HG02870 (cell line): Measurements from ENCODE around the gene LSM8.
"Not testable (repeated sequence)": the region's sequence is repeated elsewhere in the genome, so short reads cannot be mapped to it uniquely, and the experiment has no call there.

Experiments
- ATAC-seq: cut with Tn5 transposase; IDR thresholded peaks from one replicate; pipeline ENCODE4 v1.9.1; 2021; ENCODE audit warnings: mild to moderate bottlenecking, moderate library complexity; ENCODE audit not compliant: unreplicated experiment

Gene LSM8

DNA sequence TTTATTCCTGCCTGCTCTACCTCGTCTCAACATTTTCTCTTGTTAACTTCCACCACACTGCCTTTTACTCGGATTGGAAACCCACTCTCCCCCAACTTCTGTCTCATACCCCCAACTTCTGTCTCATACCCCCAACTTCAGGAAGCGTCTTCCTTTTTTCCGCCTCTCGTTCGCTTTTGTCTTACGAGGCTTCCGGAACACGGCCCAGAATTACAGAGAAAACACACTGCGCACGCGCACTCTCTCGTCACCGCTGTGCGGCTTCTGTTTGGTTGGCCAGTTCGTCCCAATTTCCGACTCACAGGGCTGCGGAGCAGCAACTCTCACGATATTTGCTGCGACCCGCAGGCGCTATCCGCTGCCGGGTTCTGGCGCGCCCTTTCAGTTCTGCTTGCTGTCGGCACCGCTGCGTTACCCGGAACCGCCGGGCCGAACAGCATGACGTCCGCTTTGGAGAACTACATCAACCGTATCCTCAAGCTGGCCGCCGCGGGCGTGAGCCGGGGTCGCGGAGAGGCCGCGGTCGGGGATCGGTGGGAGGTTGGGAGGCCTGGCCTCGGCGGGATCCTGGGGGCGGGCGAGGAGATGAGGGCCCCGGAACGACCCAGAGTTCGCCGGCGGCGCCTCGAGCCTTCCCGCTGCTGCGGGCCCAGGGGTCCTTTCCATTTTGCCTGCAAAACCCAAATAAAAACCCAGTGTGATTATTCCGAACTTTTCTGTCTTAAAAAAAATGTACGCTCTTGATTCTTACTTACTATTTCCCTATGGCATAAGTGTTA, at the start of gene LSM8:
TSS of gene LSM8 (plus strand) at position 379 of the 779 bp plus-strand sequence. CDS start at position 439, 60 bp downstream.
- ATAC-seq, result peak; percentile 96

GRCh38 chr7:118134420-118134819, 49.5 kb upstream of the LSM8 start:
- not testable (repeated sequence) for ATAC-seq

GRCh38 chr7:118140468-118140867, 43.5 kb upstream of the LSM8 start:
- no peak for ATAC-seq

DNA sequence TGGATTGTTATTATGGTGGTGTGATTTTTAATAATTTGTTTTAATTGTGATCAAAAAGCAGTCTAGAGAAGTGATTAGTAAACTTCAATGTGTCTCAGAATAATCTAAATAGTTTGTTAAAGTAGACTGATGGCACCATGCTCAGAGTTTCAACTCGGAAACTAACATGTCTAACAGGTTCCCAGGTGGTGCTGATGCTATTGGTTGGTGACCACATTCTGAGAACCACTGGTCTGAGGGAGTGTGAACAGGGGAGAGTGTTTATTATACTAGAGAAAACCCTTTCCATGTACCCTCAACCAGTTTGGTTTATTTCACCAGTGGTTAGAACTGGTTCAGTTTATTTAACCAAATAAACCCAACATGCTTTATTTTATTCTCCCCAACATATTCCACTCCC, 42.0 kb upstream of the LSM8 start:
- ATAC-seq, result no peak

DNA sequence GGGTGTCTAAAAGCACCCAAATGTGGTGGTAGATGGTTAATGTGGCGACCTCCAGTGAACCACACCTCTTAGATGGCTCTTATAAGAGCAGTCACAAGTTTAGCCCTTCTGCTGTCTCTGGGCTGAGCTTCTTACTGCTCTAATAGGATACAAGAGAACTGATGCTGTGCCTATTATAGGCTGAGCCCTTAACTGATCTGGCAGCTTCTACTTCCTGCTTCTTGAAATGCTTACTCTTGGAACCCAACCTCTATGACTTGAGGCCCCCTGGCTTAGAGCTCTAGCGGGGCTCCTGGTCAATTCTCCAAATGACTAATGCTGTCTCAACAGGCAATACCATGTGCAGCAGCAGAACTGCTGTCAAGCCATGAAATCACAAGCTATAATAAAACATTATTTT, 35.0 kb upstream of the LSM8 start:
- ATAC-seq, result peak; percentile 86

- ATAC-seq, result no peak
These were observed 34.6 kb upstream of the LSM8 start for GRCh38 chr7:118149394-118149793.

- ATAC-seq, result no peak
These were observed 32.3 kb upstream of the LSM8 start for GRCh38 chr7:118151671-118152070.

- no peak for ATAC-seq
These were observed 31.8 kb upstream of the LSM8 start for GRCh38 chr7:118152149-118152548.

- no peak for ATAC-seq
These were observed 31.3 kb upstream of the LSM8 start for GRCh38 chr7:118152654-118153053.

DNA sequence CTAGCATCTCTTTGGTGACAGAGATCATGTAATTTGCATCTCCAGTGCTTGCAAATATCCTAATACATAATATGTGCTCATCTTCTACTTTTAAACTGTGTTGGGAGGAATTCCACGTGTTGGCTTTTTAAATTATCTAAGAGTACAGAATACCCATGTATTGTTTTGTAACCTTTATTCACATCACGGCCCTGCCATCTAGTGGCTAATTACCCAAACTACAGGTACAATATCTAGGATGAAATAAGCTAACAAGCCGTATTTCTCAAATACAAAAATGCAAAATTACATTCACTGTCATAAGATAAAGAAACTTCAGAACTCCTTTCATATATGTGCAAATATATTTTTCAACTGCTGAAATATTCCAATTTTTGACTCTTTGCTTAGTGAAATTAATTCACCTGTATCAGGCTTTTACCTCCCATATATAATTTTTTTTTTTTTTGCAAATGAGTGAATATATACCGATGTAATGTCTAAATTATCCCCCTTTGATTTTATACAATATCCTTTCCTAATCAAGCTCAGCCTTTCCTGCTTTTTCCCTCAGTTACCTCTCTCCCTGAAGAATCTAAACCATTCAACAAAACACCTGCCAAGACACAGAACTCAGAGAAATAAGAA, 30.3 kb upstream of the LSM8 start:
- ATAC-seq, result no peak

DNA sequence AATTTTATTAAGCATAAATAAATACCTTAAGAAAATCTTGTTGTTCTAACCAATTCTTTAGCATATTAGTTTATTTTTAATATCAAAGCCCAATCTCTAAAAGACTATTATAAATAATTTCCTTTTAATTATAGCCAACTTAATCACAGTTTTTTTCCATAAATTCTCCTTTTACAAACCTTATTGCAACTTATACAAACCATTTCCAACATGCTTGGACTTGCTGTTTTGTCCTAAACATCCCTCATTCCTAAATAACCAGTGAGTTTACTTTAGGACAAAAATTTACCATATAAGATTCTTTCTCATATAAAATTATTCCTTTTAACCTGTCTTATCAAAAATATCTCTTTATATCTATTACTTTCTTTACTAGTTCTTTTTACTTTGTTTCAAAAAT, 25.2 kb upstream of the LSM8 start:
- ATAC-seq, result no peak

- ATAC-seq, result no peak
These were observed 14.8 kb upstream of the LSM8 start for GRCh38 chr7:118169146-118169545.

- no peak for ATAC-seq
These were observed 8.2 kb upstream of the LSM8 start for GRCh38 chr7:118175740-118176139.

GRCh38 chr7:118179191-118179590, 4.8 kb upstream of the LSM8 start:
- ATAC-seq, result no peak

DNA sequence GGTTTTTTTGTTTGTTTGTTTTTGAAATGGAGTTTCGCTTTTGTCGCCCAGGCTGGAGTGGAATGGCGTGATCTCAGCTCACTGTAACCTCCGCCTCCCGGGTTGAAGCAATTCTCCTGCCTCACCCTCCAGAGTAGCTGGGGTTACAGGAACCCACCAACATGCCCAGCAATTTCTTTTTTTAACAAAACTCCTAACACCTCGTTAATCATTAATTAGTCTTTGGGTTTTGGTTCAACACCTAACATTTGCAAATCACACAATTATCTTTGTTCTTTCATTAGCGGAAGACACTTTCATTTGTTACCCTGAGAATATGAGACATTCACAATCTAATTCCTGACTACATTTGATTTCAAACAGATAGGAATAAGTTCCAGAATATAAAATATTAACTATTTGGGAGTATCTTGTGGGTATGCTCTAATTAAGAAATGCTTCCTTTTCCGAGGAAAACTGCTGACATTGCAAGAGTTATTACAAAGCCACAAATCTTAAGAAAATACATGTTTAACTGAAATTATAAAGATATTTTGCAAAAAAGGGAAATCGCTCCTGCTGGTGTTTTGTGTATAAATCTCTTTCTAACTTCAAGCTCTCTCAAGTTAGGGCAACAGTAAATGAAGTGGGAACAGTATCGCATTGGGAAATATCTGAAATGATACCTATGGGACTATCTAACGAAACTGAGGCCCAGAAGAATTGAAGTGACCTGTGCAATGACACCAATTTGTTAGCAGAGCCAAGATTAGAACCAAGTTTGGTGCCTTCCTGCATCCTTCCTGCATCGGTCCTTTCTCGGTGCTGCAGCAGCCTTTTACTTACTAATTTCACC, 1.2 kb upstream of the LSM8 start:
- no peak for ATAC-seq

- ATAC-seq, result peak; percentile 2
These were observed 557 bp upstream of the LSM8 start for GRCh38 chr7:118183428-118183785.

GRCh38 chr7:118184565-118184940, 589 bp downstream of the LSM8 start:
- ATAC-seq, result no peak

- ATAC-seq, result no peak
These were observed 1.3 kb downstream of the LSM8 start for GRCh38 chr7:118185163-118185860.

- ATAC-seq, result no peak
These were observed 2.5 kb downstream of the LSM8 start for GRCh38 chr7:118186501-118186900.

GRCh38 chr7:118194571-118194970, 10.6 kb downstream of the LSM8 start:
- ATAC-seq, result no peak

- peak; percentile 81 for ATAC-seq
These were observed 12.0 kb downstream of the LSM8 start for GRCh38 chr7:118195837-118196474.
